ENCODE measurements around the gene CDH6.

- no peak for TF ChIP-seq CTCF (IDR thresholded peaks at IDR 0.05)
- TF ChIP-seq POLR2A (IDR thresholded peaks at IDR 0.05), result no peak
- TF ChIP-seq POLR2AphosphoS5 (IDR thresholded peaks at IDR 0.05), result no peak
Observed at GRCh38 chr5:31197183-31197582, 3.7 kb downstream of the CDH6 start.
